Glomerular endothelial cell (primary cell): Measurements from ENCODE around the gene IVD. TPM values are rescaled to one million over a fixed set of nuclear protein-coding genes. Genes with fewer than 3 reads are reported as not detected.

Experiments
- total RNA-seq: library from RNA; depleted of rRNA; stranded (reverse); fragments of >200 nt; gene quantifications from 2 replicates; pipeline ENCODE4 v1.2.3, GENCODE V29; 2015

The IVD gene
- total RNA-seq, 1 donor from 2014 or later = 50.6 TPM

Other genes starting within 250 kb of the IVD start
- gene BUB1B, start 244.7 kb upstream of the IVD start, total RNA-seq = 14.0 and 15.2 TPM in 2 replicates
- gene PAK6, start 166.7 kb upstream of the IVD start, total RNA-seq = not detected in 2 replicates
- gene ANKRD63, start 122.7 kb upstream of the IVD start, total RNA-seq = 0.18 TPM in 1 of 2 replicates, not detected in the other
- gene PLCB2, start 97.9 kb upstream of the IVD start, total RNA-seq = 3.0 and 5.1 TPM in 2 replicates
- gene INAFM2, start 82.1 kb upstream of the IVD start, total RNA-seq = 13.5 and 20.7 TPM in 2 replicates
- gene CCDC9B, start 64.9 kb upstream of the IVD start, total RNA-seq = 11.8 and 20.0 TPM in 2 replicates
- not detected in 2 replicates for gene PHGR1, start 54.8 kb upstream of the IVD start, total RNA-seq
- gene DISP2, start 47.6 kb upstream of the IVD start, total RNA-seq = 3.9 TPM in 1 of 2 replicates, not detected in the other
- 16.5 and 20.2 TPM in 2 replicates for gene KNSTRN, start 23.1 kb upstream of the IVD start, total RNA-seq
- 19.8 and 23.0 TPM in 2 replicates for gene BAHD1, start 35.2 kb downstream of the IVD start, total RNA-seq
- 35.5 and 51.1 TPM in 2 replicates for gene CHST14, start 65.2 kb downstream of the IVD start, total RNA-seq
- 26.9 and 44.0 TPM in 2 replicates for gene CCDC32, start 159.2 kb downstream of the IVD start, total RNA-seq
- 9.7 and 10.6 TPM in 2 replicates for gene RPUSD2, start 163.5 kb downstream of the IVD start, total RNA-seq
- gene KNL1, start 188.5 kb downstream of the IVD start, total RNA-seq = 4.2 and 10.8 TPM in 2 replicates